ENCODE data around the gene ZDHHC14.

- TF ChIP-seq POLR2AphosphoS5 (IDR thresholded peaks at IDR 0.05) (no peak), CTCF (IDR thresholded peaks at IDR 0.05) (no peak)
Observed at GRCh38 chr6:157520117-157520406, 139.1 kb downstream of the ZDHHC14 start.

Measured in prostate gland (tissue), 2 donors.